ENCODE results near the gene CLCN3. TPM values are rescaled to one million over a fixed set of nuclear protein-coding genes. Genes with fewer than 3 reads are reported as not detected.

The CLCN3 gene
- total RNA-seq, 2 experiments from 2014 or later, result 17.4 to 18.4 TPM

DNA sequence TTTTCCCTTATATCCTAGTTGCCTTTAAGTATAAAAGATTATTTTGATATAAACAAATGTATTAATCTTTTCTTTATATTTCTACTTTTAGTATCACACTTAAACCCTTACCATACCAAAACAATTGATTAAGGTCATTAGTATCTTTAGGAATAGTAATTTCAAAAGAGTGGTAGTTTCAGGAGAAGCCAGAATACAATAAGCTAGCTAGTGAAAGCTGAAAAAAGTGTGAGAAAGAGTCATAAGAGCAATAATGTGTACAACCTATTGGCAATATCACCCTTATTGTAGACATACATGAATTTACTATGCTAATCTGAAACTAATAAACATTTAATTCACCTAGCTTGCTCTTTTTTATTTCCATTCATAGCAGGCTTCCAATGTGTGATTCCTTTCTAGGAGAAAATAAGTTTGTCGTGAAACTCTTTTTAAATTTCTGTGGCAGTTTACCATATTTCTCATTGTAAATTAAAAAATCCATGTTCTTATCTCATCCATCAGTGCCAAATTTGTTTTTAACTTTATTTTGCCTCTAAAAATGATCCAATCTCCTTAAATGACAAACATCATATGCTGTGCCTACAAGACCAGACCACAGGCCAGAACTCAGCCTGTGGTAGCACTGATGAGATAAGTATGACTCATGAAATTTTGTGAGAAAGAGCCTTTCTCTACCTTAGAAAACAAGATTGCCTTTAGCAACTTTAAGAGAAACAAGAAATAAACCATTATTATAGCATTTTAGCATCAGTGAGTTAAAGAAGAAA is 16.1 kb upstream of the CLCN3 start:
- Mint-ChIP-seq H3K27me3 (ENCODE audit: low read depth) (no peaks in the 10 kb centered on the region), H3K4me1 (ENCODE audit: low read depth) (peaks cover 25% of the 10 kb centered on the region), H3K4me3 (no peak overlapping the region), H3K9me3 (no peaks in the 10 kb centered on the region), H3K27ac (peak overlapping the region; percentile 15), H3K36me3 (ENCODE audit: low read depth) (peaks cover 12% of the 10 kb centered on the region)
- DNase-seq, result peak; percentile 26
- intact Hi-C loops (cut with micrococcal nuclease), result no loop called here
- CTCF ChIA-PET, result interaction anchor here (1.1 kb wide), 1 partner anchor 15 kb away, joined by 5 read pairs; no protein-coding TSS in a partner anchor

DNA sequence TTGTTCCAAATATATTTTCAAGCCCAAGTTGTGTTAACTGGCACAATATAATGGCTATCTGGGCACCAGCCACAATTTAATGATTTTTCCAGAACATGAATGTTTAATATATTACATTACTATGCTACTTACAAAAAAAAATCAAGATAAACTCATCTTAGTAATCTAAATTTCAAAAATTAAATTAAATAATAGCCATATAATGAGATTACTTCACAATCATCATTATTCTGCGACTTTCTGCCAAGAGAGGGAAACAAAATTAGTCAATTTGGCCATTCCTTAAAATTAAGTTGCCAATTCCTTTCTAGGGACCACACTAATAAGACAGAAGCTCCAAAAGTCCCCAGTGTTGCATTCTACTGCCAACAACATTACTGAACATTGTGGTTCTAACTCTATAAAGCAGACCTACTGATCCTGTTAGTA is 15.5 kb upstream of the CLCN3 start:
- Mint-ChIP-seq H3K36me3 (ENCODE audit: low read depth) (peaks cover 12% of the 10 kb centered on the region), H3K4me1 (ENCODE audit: low read depth) (peaks cover 25% of the 10 kb centered on the region), H3K27me3 (ENCODE audit: low read depth) (no peaks in the 10 kb centered on the region), H3K9me3 (no peaks in the 10 kb centered on the region), H3K27ac (no peak overlapping the region), H3K4me3 (no peak overlapping the region)
- CTCF ChIA-PET, result no interaction called here
- intact Hi-C loops (cut with micrococcal nuclease), result no loop called here
- DNase-seq, result no peak

DNA sequence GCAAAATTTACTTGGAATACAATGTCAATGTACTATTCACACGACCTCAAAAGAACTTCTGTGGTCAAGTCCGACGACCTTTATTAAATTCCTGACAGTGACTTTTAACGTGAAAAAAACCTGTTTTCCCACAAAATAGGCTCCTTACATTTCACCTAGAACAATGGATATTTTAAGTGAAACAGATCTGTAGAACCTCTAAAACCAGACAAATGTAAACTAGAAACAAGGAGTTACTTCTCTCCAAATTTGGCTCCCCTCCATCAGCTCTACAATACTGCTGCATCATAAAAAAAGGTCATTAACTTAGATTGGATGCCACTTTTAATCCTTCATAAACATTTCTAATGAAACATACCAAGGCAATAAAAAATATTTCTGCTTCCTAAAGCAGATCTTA is 9.2 kb upstream of the CLCN3 start:
- H3K4me3 Mint-ChIP-seq, result peak overlapping the region; percentile 87
- H3K36me3 Mint-ChIP-seq (ENCODE audit: low read depth), result peaks cover 3% of the 10 kb centered on the region
- CTCF ChIA-PET, result interaction anchor here (3.2 kb wide), 1 partner anchor 49 kb away, joined by 18 read pairs; no protein-coding TSS in a partner anchor
- intact Hi-C loops (cut with micrococcal nuclease), result no loop called here
- H3K27me3 Mint-ChIP-seq (ENCODE audit: low read depth), result no peaks in the 10 kb centered on the region
- H3K4me1 Mint-ChIP-seq (ENCODE audit: low read depth), result peaks cover 34% of the 10 kb centered on the region
- peak overlapping the region; percentile 37 for H3K27ac Mint-ChIP-seq
- DNase-seq, result no peak
- no peaks in the 10 kb centered on the region for H3K9me3 Mint-ChIP-seq

DNA sequence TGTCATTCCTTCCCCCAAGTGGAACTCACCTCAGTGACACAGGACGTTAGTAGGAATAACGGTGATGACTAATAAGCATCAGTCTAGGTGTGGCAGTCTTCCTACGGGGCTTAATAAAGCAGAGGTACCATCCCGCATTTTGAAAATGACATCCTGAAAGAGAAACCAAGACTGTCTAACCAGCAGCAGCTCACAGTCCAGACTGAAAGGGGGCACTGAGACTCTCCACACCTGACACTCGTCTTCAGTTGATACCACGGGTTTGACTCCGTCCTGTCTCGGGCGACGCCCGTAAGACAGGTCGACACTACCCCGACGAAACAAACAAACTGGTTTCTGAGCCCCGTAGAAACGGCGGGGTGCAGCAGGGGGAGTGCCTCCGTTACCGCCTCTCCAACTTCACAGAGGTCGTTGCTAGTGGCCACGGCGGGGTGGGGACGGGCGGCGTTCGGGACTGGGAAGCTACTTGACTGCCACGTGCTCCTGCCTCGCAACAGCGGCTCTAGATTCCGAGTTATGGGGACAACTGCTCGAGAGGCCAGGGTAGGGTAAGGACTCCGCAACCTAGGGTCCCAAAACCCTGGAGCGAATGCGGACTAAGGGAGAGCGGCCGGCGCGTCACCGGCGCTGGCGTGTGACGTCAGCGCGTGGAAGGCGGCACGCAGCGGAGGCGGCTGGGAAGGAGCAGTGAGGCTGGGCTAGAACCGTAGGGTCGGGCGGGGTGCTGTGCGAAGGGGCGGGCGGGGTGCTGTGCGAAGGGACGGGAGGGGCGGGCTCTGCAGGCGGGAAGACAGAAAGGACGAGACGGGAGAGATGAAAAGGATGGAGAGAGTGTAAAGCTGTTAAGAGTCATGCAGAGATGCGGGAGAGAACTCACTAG is 8.1 kb upstream of the CLCN3 start, which contains the start of gene NEK1:
TSS of gene NEK1 (minus strand) at position 593 of the 880 bp plus-strand sequence. CDS start 9,953 bp downstream, outside the sequence.
- intact Hi-C loops (cut with micrococcal nuclease), result loop anchor here (1.0 to 2.0 kb wide), 8 partner anchors 8 to 602 kb away; partner anchors contain the start of genes CBR4, CLCN3, HPF1 and MFAP3L
- DNase-seq, result peak; percentile 85
- no peaks in the 10 kb centered on the region for H3K27me3 Mint-ChIP-seq (ENCODE audit: low read depth)
- peaks cover 35% of the 10 kb centered on the region for H3K4me1 Mint-ChIP-seq (ENCODE audit: low read depth)
- peak within 1 kb of the TSS; percentile 92 for H3K27ac Mint-ChIP-seq
- H3K36me3 Mint-ChIP-seq (ENCODE audit: low read depth), result peaks cover 2% of the 10 kb centered on the region
- H3K4me3 Mint-ChIP-seq, result peak within 1 kb of the TSS; percentile 87
- no peaks in the 10 kb centered on the region for H3K9me3 Mint-ChIP-seq
- CTCF ChIA-PET, result interaction anchor here (1.2 to 3.2 kb wide), 7 partner anchors 10 to 436 kb away, joined by 3 to 18 read pairs (median 8); no protein-coding TSS in a partner anchor

DNA sequence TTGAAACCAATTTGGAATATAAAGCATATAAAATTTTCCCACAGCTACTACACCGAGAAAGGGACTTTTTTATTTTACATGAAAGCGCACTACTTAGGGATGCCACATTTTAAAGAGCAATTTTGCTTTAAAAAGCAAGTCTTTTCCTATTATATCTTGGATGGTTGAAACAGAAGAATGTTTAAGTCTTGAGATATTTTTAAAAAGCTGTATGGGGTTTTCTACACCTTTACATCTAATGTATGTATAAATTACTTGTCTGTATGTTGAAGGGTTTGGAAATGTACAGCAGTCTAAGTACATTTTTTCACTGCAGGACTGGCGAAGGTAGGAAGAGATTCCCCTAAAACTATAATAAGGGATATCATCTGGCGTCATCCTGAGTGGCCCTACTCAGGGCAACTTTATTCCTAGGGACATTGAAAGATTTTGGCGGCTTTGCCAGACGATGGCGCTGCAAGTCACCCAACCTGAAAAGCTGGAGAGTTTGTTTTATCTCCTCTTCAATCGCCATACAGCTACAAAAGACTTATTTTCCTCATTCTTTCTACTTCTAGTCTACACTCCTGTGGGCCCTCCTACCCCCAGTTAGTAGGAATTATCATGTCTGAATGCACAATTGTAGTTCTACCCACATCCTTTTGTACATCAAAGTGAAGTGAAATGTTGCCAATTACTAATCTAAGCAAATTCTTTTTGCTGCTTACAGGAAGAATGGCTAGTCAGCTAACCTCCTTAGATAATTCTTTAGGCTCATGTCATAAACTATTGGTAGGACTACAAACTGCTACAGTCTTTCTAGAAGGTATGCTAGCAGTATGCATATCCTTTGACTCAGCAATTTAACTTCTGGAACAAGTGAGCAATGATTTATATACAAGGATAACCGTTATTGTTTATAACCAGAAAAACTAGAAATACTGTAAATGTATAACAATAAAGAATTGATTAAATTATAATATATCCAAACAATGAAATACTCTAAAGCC is 7.2 kb upstream of the CLCN3 start:
- H3K36me3 Mint-ChIP-seq (ENCODE audit: low read depth), result no peaks in the 10 kb centered on the region
- intact Hi-C loops (cut with micrococcal nuclease), result loop anchor here (1.0 to 2.0 kb wide), 10 partner anchors 7 to 603 kb away; partner anchors contain the start of genes CBR4, CLCN3, HPF1 and MFAP3L
- peak; percentile 81 for DNase-seq
- peak overlapping the region; percentile 92 for H3K27ac Mint-ChIP-seq
- no peaks in the 10 kb centered on the region for H3K27me3 Mint-ChIP-seq (ENCODE audit: low read depth)
- peaks cover 42% of the 10 kb centered on the region for H3K4me1 Mint-ChIP-seq (ENCODE audit: low read depth)
- CTCF ChIA-PET, result interaction anchor here (0.6 to 3.2 kb wide), 13 partner anchors 9 to 435 kb away, joined by 3 to 18 read pairs (median 4); partner anchors contain the start of gene HPF1
- peak overlapping the region; percentile 87 for H3K4me3 Mint-ChIP-seq
- H3K9me3 Mint-ChIP-seq, result no peaks in the 10 kb centered on the region

DNA sequence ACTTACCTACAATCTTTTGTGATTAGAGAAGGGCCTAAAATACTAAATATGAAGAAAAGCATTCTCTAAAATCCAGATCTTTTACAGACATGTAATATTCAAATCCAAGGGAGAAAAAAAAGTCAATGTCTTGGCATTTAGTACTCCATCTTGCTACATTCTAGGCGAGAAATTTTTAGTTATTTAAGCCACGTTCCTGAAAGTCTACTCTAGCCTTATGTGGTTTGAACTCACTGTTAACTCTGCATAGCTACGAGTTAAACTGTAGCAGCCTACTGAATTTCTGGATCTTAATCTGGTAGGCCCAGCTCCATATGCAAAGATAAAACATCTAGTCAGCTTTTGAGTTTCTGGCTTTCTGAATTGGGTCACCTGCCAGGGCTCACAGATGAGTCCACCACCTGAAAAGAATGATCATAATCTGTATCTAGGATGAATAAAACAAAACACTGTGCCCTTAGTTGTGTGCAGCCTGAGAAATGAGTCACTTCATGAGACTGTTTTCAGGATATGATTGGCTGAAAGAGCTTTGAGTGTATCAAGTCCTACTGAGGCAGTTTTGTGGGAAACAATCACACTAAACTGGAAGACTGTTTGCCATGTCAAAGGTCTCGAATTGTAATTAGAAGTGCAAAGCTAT is 4.8 kb upstream of the CLCN3 start:
- no peaks in the 10 kb centered on the region for H3K36me3 Mint-ChIP-seq (ENCODE audit: low read depth)
- intact Hi-C loops (cut with micrococcal nuclease), result no loop called here
- H3K9me3 Mint-ChIP-seq, result no peaks in the 10 kb centered on the region
- H3K27ac Mint-ChIP-seq, result peak overlapping the region; percentile 61
- H3K4me3 Mint-ChIP-seq, result no peak overlapping the region
- CTCF ChIA-PET, result interaction anchor here (1.0 to 1.3 kb wide), 2 partner anchors 45 to 47 kb away, joined by 3 read pairs; no protein-coding TSS in a partner anchor
- H3K4me1 Mint-ChIP-seq (ENCODE audit: low read depth), result peaks cover 53% of the 10 kb centered on the region
- DNase-seq, result peak; percentile 66
- no peaks in the 10 kb centered on the region for H3K27me3 Mint-ChIP-seq (ENCODE audit: low read depth)

DNA sequence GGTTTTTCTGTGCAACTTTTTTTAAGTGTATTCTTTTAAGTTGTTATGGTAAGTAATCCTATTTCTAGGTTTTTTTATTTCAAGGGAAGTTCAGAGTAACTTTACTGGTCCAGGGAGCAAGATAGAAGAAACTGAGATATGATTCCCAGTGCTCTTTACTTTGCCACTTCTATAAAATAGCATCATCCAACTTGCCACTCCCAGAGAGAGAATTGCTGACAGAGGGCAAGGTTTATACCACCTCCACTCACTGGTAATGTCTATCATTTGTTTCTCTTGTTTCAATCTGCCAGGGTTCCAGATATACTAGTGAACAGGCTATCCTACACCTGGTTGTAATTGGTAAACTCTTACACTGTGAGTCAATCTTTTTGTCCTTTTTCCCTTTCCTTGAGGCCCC is 3.5 kb upstream of the CLCN3 start:
- Mint-ChIP-seq H3K4me1 (ENCODE audit: low read depth) (peaks cover 47% of the 10 kb centered on the region), H3K4me3 (no peak overlapping the region), H3K9me3 (no peaks in the 10 kb centered on the region), H3K27me3 (ENCODE audit: low read depth) (no peaks in the 10 kb centered on the region), H3K27ac (no peak overlapping the region), H3K36me3 (ENCODE audit: low read depth) (no peaks in the 10 kb centered on the region)
- no peak for DNase-seq
- CTCF ChIA-PET, result no interaction called here
- intact Hi-C loops (cut with micrococcal nuclease), result no loop called here

DNA sequence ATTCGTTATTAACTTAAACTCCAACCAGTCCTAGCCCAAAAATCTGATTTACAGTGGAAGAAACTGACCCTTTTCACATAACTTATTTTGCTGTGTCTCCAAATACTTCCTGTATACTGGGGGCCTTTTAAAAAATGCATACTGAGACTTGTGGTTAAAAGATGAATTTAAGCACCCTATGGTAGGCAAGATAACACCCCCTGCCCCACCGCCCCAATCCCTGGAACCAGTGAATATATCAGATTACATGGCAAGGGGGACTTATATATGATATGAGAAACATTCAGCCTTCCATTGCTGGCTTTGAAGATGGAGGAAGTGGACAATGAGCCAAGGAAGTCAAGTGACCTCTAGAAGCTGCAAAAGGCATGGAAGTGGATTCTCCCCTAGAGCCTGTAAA is 3.1 kb upstream of the CLCN3 start:
- no peak overlapping the region for H3K4me3 Mint-ChIP-seq
- DNase-seq, result no peak
- no peaks in the 10 kb centered on the region for H3K9me3 Mint-ChIP-seq
- CTCF ChIA-PET, result no interaction called here
- peaks cover 51% of the 10 kb centered on the region for H3K4me1 Mint-ChIP-seq (ENCODE audit: low read depth)
- no peak overlapping the region for H3K27ac Mint-ChIP-seq
- H3K36me3 Mint-ChIP-seq (ENCODE audit: low read depth), result no peaks in the 10 kb centered on the region
- intact Hi-C loops (cut with micrococcal nuclease), result no loop called here
- no peaks in the 10 kb centered on the region for H3K27me3 Mint-ChIP-seq (ENCODE audit: low read depth)

DNA sequence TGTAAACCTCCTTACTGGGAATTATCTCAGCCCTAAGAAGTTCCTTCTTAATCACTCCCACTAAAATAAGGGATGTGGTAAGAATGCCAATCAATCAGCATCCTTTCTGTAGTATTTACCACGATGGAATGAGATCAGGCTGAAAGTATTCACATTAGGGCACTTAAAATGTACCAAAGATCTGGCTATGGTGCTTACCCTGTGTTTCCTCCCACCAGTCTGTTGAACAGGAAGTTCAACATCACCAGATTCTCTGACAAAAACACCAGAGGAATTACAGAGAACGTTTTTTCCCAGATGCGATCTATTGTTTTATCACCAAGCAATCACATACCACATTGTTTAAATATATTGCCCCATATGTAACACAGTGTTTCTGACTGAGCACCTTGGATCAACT is 2.1 kb upstream of the CLCN3 start:
- Mint-ChIP-seq H3K9me3 (no peaks in the 10 kb centered on the region), H3K36me3 (ENCODE audit: low read depth) (no peaks in the 10 kb centered on the region), H3K27ac (peak overlapping the region; percentile 71), H3K4me1 (ENCODE audit: low read depth) (peaks cover 56% of the 10 kb centered on the region), H3K27me3 (ENCODE audit: low read depth) (no peaks in the 10 kb centered on the region), H3K4me3 (peak overlapping the region; percentile 93)
- DNase-seq, result no peak
- intact Hi-C loops (cut with micrococcal nuclease), result loop anchor here (1.0 kb wide), 1 partner anchor 9 kb away; no protein-coding TSS in a partner anchor
- CTCF ChIA-PET, result interaction anchor here (0.6 to 3.9 kb wide), 2 partner anchors 41 to 59 kb away, joined by 3 to 18 read pairs; no protein-coding TSS in a partner anchor

DNA sequence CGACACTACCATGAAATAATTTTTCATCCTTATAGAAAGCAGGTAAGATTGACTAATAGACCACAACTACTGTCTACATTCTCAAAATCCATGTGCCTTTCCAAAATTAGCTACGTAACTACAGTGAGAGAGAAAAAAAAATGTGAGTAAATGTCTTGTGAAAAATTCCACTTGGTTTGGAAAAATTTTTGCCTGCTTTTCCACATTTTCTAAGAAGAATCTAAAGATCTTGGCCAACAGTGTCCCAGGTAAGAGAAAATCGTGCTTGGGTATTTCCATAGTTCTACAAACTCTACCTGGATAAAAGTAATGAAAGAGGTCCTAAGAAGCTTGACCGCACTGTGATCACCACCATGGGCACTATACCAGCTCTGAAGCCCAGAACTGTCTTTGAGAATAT is 1.4 kb upstream of the CLCN3 start:
- DNase-seq, result no peak
- H3K4me3 Mint-ChIP-seq, result peak overlapping the region; percentile 93
- H3K4me1 Mint-ChIP-seq (ENCODE audit: low read depth), result peaks cover 57% of the 10 kb centered on the region
- H3K36me3 Mint-ChIP-seq (ENCODE audit: low read depth), result peaks cover 1% of the 10 kb centered on the region
- H3K9me3 Mint-ChIP-seq, result no peaks in the 10 kb centered on the region
- peak overlapping the region; percentile 71 for H3K27ac Mint-ChIP-seq
- H3K27me3 Mint-ChIP-seq (ENCODE audit: low read depth), result no peaks in the 10 kb centered on the region
- intact Hi-C loops (cut with micrococcal nuclease), result loop anchor here (1.0 kb wide), 1 partner anchor 8 kb away; no protein-coding TSS in a partner anchor
- CTCF ChIA-PET, result interaction anchor here (0.6 to 3.9 kb wide), 7 partner anchors 10 to 110 kb away, joined by 3 to 18 read pairs (median 3); no protein-coding TSS in a partner anchor
